Measurements from ENCODE around the gene ENTREP1.

ENTREP1 gene

DNA sequence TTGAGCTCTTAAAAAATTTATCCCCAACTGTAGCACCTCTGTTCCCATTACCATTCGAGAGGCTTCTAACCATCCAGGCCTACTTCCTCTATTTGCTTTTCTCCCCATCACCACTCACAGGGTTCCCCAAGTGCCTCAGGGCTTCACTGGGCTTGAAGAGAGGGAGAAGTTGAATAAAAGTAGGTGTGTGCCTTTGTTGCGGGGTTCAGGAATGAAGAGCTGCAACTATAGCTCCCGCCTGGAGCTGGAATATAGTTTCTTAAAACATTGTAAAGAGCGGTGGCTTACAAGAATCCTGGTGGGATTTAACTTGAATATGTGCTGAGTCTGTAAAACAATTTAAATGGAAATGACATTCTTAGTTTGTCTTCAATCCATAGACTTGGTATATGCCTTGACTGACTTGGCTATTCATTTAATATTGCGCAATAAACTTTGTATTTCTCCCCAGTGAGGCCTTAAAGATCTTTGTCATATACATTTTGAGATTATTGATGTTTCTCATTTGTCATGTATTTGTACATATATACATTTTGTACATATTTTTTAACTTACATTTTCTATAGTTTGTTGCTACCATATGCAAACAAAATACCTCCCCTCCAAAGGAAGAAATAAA lies 7.2 kb downstream of the ENTREP1 start:
- H3K4me3 ChIP-seq (ENCODE audit: low read length): no peak overlapping the region
- TF ChIP-seq, protein P1, sequence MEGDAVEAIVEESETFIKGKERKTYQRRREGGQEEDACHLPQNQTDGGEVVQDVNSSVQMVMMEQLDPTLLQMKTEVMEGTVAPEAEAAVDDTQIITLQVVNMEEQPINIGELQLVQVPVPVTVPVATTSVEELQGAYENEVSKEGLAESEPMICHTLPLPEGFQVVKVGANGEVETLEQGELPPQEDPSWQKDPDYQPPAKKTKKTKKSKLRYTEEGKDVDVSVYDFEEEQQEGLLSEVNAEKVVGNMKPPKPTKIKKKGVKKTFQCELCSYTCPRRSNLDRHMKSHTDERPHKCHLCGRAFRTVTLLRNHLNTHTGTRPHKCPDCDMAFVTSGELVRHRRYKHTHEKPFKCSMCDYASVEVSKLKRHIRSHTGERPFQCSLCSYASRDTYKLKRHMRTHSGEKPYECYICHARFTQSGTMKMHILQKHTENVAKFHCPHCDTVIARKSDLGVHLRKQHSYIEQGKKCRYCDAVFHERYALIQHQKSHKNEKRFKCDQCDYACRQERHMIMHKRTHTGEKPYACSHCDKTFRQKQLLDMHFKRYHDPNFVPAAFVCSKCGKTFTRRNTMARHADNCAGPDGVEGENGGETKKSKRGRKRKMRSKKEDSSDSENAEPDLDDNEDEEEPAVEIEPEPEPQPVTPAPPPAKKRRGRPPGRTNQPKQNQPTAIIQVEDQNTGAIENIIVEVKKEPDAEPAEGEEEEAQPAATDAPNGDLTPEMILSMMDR (conservative IDR thresholded peaks at IDR 0.05; ENCODE audit: low read depth, low read length): no peak
- DNase-seq (ENCODE audit: low read depth): no peak

DNA sequence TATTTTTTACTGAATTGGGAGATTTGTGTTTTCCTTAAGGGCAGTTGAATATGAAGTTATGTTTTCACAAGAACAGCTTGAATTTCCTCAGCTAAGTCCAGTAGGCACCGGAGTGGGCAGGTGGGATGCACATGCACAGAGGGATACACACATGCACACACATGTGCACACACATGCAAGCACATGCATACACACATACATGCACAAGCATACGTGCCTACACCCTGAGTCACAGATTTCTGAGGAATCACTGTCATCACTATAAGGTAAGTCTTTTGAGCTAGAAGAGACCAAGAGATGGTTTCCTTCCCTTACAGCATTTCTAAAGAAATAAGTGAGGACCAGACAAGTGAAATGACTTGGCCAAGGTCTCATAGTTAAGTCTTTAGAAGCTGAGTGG lies 8.7 kb downstream of the ENTREP1 start:
- TF ChIP-seq, protein P1 (conservative IDR thresholded peaks at IDR 0.05; ENCODE audit: low read depth, low read length): no peak
- no peak overlapping the region for H3K4me3 ChIP-seq (ENCODE audit: low read length)
- no peak for DNase-seq (ENCODE audit: low read depth)

DNA sequence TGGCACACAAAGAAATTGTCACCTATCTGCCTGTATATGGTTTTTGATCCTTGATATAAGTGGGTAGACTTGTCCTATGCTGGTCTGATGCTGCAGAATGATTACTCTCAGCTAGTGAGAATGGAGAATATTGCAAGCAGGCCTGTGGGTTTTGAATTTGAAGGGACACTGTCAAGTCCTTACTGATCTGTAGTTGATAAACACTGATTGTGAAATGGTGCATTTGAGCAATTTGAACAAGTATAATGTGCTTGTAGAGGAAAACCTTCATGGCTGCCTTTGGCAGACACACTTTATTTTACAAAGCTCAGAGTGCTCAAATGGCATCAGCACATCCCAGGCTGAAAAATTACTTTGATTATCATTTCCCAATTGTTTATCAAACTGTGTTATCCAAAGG lies 9.3 kb downstream of the ENTREP1 start:
- no peak overlapping the region for H3K4me3 ChIP-seq (ENCODE audit: low read length)
- no peak for DNase-seq (ENCODE audit: low read depth)
- TF ChIP-seq, protein P1 (conservative IDR thresholded peaks at IDR 0.05; ENCODE audit: low read depth, low read length): no peak

DNA sequence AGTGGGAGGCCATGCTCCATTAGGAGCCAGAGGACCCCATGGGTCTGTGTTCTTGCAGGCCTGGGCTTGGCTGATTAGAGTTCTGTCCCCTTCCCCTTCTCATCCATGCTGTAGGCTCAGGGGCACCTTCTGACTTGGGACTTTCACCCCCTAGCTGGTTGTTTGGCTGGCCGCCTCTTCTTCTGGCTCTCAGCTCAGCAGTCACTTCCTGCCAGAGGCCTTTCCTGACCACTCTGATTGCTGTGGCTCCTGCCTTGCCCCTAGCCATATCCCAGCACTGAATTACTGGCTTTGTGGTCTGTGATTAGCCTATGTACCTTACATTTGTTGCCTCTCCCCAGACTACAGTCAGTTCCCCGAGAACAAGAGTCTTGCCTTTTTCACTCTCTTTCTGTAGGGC lies 14.6 kb downstream of the ENTREP1 start:
- TF ChIP-seq, protein P1 (conservative IDR thresholded peaks at IDR 0.05; ENCODE audit: low read depth, low read length): no peak
- no peak overlapping the region for H3K4me3 ChIP-seq (ENCODE audit: low read length)
- DNase-seq (ENCODE audit: low read depth): no peak

DNA sequence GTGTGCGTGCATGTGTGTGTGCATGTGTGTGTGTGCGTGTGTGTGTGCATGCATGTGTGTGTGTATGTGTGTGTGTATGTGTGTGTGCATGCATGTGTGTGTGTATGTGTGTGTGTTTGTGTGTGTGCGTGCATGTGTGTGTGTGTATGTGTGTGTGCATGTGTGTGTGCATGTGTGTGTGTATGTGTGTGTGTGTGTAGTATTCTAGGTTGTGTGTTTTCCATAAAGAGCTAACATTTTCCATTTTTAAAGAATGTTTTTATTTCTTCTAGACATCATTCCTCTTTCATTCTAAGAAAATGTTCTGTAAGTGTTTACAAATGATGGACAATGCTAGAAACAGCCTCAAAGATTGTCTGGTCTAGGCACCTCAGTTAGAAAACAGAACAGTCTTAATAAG lies 15.6 kb downstream of the ENTREP1 start:
- TF ChIP-seq, protein P1 (conservative IDR thresholded peaks at IDR 0.05; ENCODE audit: low read depth, low read length): no peak
- H3K4me3 ChIP-seq (ENCODE audit: low read length): no peak overlapping the region
- DNase-seq (ENCODE audit: low read depth): no peak

- H3K4me3 ChIP-seq (ENCODE audit: low read length): no peak overlapping the region
- no peak for DNase-seq (ENCODE audit: low read depth)
- TF ChIP-seq, protein P1 (conservative IDR thresholded peaks at IDR 0.05; ENCODE audit: low read depth, low read length): no peak
Observed at GRCh38 chr9:69342769-69343168, 17.8 kb downstream of the ENTREP1 start.

DNA sequence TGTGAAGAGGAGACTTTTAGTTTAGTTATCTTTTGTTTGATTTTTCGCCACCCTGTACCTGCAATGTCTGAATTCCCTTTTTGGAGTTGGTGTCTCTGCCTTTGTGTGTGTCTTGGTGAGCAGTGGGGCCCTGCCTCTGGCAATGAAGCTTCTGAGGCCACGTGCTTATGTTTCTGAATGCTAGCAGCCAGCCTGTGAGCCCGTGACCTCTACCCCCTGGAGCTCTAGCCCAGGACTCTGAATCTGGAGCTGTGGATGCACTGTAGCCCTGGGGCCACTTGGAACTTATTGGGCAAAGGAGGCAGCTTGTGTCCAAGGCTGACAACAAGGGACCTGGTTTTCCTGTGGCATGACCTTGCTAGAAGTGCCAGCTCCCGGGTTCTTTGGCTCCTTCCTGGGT lies 19.4 kb downstream of the ENTREP1 start:
- H3K4me3 ChIP-seq (ENCODE audit: low read length): no peak overlapping the region
- DNase-seq (ENCODE audit: low read depth): no peak
- TF ChIP-seq, protein P1 (conservative IDR thresholded peaks at IDR 0.05; ENCODE audit: low read depth, low read length): no peak
